Measurements from ENCODE around the gene AK8.

AK8 gene

DNA sequence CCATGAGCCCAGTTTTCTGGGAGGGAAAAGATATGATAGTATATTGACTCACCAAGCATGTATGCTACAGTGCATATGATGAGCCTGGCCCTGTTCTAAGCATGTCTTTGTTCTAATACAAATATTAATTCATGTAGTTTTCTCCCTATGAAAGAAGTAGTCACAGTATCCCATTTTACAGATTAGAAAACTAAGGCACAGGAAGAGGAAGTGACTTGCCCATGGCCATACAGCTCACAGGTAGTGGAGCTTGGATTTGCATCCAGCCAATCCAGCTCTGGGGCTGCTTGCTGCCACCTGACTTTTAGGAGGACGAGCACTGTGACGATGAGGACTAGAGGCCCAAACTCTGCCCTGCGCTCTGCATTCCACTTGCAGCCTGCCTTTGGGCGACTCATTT lies 76.4 kb downstream of the AK8 start:
- H3K27me3 ChIP-seq (ENCODE audit: control insufficient read depth in 2 of 2, insufficient read depth in 2 of 2, low read length in 2 of 2), result peaks cover 3 to 8% of the 10 kb centered on the region in 2 donors
- no peak overlapping the region for H3K4me3 ChIP-seq (ENCODE audit: low read length in 2 of 2)
- no peaks in the 10 kb centered on the region for H3K36me3 ChIP-seq (ENCODE audit: control insufficient read depth in 2 of 2, insufficient read depth in 2 of 2, low read length in 2 of 2)
- no peak overlapping the region for H3K9ac ChIP-seq (ENCODE audit: low read depth in 1 of 2, low read length in 2 of 2)
- H3K4me1 ChIP-seq (ENCODE audit: control insufficient read depth in 2 of 2, insufficient read depth in 2 of 2, low read length in 2 of 2), result peaks cover 11 to 14% of the 10 kb centered on the region in 2 donors
- no peaks in the 10 kb centered on the region for H3K9me3 ChIP-seq (ENCODE audit: control insufficient read depth in 2 of 2, low read length in 2 of 2)
- no peak overlapping the region for H3K27ac ChIP-seq (ENCODE audit: low read depth in 2 of 2, low read length in 2 of 2)

DNA sequence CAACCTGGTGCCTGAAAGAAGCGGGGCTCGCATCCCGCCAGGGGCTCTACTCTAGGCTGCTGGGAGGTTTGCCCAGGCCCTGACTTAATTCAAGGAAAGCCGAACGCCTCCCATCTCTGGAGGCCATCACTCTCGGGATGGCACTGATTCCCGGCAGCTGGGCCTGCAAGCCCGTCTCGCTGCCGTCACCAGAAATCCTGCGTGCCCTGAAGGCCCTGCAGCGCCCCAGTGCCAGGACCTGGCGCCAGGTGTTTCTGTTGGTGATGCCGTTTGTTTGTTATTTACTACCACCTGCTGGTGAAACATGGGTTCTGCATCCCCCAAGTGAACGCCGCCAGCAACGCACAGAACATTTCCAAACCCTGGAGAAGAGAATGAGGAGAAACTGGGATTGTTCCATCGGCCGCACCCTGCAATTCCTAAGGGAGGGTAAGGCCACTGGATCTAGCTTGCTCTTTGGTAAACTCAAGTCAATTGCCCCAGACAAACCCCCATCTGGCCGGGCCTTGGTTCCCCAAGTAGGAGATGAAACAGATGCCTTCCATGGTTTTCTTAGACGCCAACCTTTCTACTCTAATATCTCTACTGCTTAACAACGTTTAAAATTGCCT lies 77.9 kb downstream of the AK8 start:
- peaks cover 3 to 8% of the 10 kb centered on the region in 2 donors for H3K27me3 ChIP-seq (ENCODE audit: control insufficient read depth in 2 of 2, insufficient read depth in 2 of 2, low read length in 2 of 2)
- no peaks in the 10 kb centered on the region for H3K9me3 ChIP-seq (ENCODE audit: control insufficient read depth in 2 of 2, low read length in 2 of 2)
- no peak overlapping the region for H3K27ac ChIP-seq (ENCODE audit: low read depth in 2 of 2, low read length in 2 of 2)
- H3K4me3 ChIP-seq (ENCODE audit: low read length in 2 of 2), result no peak overlapping the region
- H3K9ac ChIP-seq (ENCODE audit: low read depth in 1 of 2, low read length in 2 of 2), result no peak overlapping the region
- H3K36me3 ChIP-seq (ENCODE audit: control insufficient read depth in 2 of 2, insufficient read depth in 2 of 2, low read length in 2 of 2), result no peaks in the 10 kb centered on the region
- peaks cover 11 to 14% of the 10 kb centered on the region in 2 donors for H3K4me1 ChIP-seq (ENCODE audit: control insufficient read depth in 2 of 2, insufficient read depth in 2 of 2, low read length in 2 of 2)

DNA sequence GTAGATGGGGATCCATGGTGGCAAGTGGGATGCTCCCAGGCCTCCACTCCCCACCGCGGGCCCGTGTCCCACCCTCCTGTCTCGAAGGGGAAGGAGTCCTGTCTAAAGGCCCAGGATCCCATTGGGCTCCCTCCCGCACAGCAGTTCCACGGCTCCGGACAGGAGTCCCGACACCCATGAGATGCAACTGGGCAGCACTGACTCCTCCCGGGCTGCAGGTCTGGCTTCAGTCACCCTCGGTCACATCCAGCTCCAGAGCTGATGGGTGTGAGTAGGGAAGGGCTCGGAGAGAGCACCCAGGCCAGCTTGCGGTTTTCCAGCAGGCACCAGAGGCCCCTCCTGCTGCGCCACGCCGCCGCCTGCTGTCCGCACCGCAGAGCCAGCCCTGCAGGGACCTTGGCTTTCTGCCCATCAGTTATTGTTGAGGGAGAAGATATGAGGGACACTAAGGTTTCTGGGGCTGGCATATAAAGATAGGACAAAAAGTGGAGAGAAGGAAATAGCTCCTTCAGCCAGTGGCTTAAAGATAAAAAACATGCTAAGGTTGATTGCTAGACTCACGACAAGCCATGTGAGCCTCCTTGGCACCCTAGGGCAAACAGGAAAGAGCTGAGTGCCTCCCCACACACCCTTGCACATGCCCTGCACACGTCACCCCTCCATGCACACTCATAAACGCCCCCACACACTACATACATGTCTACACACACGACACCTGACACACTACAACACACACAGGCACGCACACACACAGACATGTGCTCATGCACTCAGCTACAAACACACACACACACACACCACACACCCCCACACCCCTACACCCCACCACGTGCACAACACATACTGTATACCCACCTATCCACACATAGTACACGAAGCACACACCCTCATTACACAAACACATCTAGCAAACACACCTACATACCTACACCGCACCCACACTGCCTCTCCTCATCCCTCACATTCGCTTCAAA lies 79.0 kb downstream of the AK8 start:
- no peak overlapping the region for H3K9ac ChIP-seq (ENCODE audit: low read depth in 1 of 2, low read length in 2 of 2)
- no peaks in the 10 kb centered on the region for H3K36me3 ChIP-seq (ENCODE audit: control insufficient read depth in 2 of 2, insufficient read depth in 2 of 2, low read length in 2 of 2)
- H3K27me3 ChIP-seq (ENCODE audit: control insufficient read depth in 2 of 2, insufficient read depth in 2 of 2, low read length in 2 of 2), result no peaks in the 10 kb centered on the region
- H3K9me3 ChIP-seq (ENCODE audit: control insufficient read depth in 2 of 2, low read length in 2 of 2), result no peaks in the 10 kb centered on the region
- H3K4me1 ChIP-seq (ENCODE audit: control insufficient read depth in 2 of 2, insufficient read depth in 2 of 2, low read length in 2 of 2), result peaks cover 14 to 23% of the 10 kb centered on the region in 2 donors
- peak overlapping the region in 1 of 2 donors; percentile 38 for H3K27ac ChIP-seq (ENCODE audit: low read depth in 2 of 2, low read length in 2 of 2)
- peak overlapping the region in 1 of 2 donors; percentile 7 for H3K4me3 ChIP-seq (ENCODE audit: low read length in 2 of 2)

DNA sequence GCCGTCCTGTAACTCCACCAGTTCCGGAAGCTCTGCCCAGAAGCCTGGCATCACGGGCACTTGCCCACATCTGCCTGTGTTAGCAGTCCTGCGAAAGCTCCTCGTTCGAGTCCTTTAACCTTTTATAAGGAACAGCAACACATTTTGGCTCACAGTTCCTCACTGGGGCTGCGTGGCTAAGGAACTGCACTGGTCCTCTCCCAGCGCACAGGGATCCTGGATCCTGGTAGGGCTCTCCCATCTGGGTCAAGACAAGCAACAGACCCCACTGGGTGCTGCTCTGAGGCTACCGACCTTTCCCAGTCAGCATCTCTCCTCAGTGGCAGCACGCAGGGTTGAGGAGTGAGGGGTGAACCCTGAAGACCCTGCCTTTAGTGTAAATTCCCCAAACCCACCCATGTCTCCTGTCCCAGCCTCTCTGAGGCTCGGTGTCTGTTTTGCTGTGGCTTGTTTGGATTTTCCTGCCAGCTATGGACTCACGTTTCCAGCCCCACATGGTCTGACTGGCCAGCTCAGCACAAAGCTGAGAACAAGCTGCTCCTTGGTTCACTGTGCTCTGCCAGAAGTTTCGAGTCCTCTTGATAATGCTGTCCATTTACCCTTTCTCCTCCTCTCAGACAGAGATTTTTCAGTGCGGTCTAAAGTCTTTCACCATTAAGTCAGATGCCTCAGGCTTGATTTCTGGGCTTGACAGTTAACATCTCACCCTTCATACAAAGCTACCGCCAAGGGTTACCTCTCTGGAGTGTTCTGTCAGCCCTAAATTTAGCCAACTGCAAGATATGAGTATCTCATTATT lies 80.0 kb downstream of the AK8 start:
- Histone ChIP-seq H3K4me3 (ENCODE audit: low read length in 2 of 2) (no peak overlapping the region), H3K9me3 (ENCODE audit: control insufficient read depth in 2 of 2, low read length in 2 of 2) (no peaks in the 10 kb centered on the region), H3K4me1 (ENCODE audit: control insufficient read depth in 2 of 2, insufficient read depth in 2 of 2, low read length in 2 of 2) (peaks cover 19 to 33% of the 10 kb centered on the region in 2 donors), H3K27me3 (ENCODE audit: control insufficient read depth in 2 of 2, insufficient read depth in 2 of 2, low read length in 2 of 2) (no peaks in the 10 kb centered on the region), H3K27ac (ENCODE audit: low read depth in 2 of 2, low read length in 2 of 2) (no peak overlapping the region), H3K36me3 (ENCODE audit: control insufficient read depth in 2 of 2, insufficient read depth in 2 of 2, low read length in 2 of 2) (no peaks in the 10 kb centered on the region), H3K9ac (ENCODE audit: low read depth in 1 of 2, low read length in 2 of 2) (no peak overlapping the region)

DNA sequence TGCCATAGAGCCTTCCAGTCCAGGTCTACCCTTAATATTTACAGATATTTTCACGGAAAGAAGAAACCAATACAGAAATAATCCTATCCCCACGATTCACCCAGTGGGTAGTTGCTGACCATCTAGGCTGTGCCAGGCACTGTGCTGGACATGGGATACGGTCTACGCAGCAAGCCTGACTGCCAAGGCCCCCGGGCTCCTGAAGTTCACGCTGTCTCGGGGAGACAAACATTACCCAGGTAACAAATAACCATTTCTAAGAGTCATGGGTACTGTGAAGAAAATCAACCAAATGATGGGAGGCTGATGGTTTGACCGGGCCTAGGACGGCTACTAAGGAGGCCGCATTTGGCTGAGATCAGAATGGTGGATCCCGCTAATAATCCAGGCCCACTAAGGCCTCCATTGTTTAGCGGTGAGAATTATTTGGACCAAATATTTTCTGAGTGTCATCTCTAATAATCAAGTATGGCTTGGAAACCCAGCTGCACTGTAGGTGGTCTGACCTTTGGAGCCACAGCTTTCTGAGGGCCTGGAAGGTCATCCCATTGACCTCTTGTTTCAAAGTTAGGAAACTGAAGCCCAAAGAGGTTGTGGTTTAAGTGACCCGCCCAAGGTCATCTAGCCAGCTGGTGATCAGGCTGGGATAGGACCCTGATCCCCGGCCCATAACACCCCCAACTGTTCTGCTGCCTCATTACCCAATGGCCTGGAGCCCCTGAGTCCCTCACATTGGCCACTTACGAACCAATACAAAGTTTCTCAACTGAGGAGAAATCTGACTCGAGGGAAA lies 82.4 kb downstream of the AK8 start:
- H3K9me3 ChIP-seq (ENCODE audit: control insufficient read depth in 2 of 2, low read length in 2 of 2), result no peaks in the 10 kb centered on the region
- no peak overlapping the region for H3K4me3 ChIP-seq (ENCODE audit: low read length in 2 of 2)
- H3K27me3 ChIP-seq (ENCODE audit: control insufficient read depth in 2 of 2, insufficient read depth in 2 of 2, low read length in 2 of 2), result no peaks in the 10 kb centered on the region
- no peaks in the 10 kb centered on the region for H3K36me3 ChIP-seq (ENCODE audit: control insufficient read depth in 2 of 2, insufficient read depth in 2 of 2, low read length in 2 of 2)
- H3K27ac ChIP-seq (ENCODE audit: low read depth in 2 of 2, low read length in 2 of 2), result no peak overlapping the region
- H3K9ac ChIP-seq (ENCODE audit: low read depth in 1 of 2, low read length in 2 of 2), result no peak overlapping the region
- peaks cover 19 to 34% of the 10 kb centered on the region in 2 donors for H3K4me1 ChIP-seq (ENCODE audit: control insufficient read depth in 2 of 2, insufficient read depth in 2 of 2, low read length in 2 of 2)

- Histone ChIP-seq H3K4me1 (ENCODE audit: control insufficient read depth in 2 of 2, insufficient read depth in 2 of 2, low read length in 2 of 2) (peaks cover 17 to 32% of the 10 kb centered on the region in 2 donors), H3K9me3 (ENCODE audit: control insufficient read depth in 2 of 2, low read length in 2 of 2) (no peaks in the 10 kb centered on the region), H3K36me3 (ENCODE audit: control insufficient read depth in 2 of 2, insufficient read depth in 2 of 2, low read length in 2 of 2) (no peaks in the 10 kb centered on the region), H3K27ac (ENCODE audit: low read depth in 2 of 2, low read length in 2 of 2) (no peak overlapping the region), H3K27me3 (ENCODE audit: control insufficient read depth in 2 of 2, insufficient read depth in 2 of 2, low read length in 2 of 2) (no peaks in the 10 kb centered on the region), H3K4me3 (ENCODE audit: low read length in 2 of 2) (no peak overlapping the region), H3K9ac (ENCODE audit: low read depth in 1 of 2, low read length in 2 of 2) (no peak overlapping the region)
Observed at GRCh38 chr9:132794730-132795380, 83.2 kb downstream of the AK8 start.

- Histone ChIP-seq H3K9ac (ENCODE audit: low read depth in 1 of 2, low read length in 2 of 2) (no peak overlapping the region), H3K4me1 (ENCODE audit: control insufficient read depth in 2 of 2, insufficient read depth in 2 of 2, low read length in 2 of 2) (peaks cover 8 to 23% of the 10 kb centered on the region in 2 donors), H3K4me3 (ENCODE audit: low read length in 2 of 2) (no peak overlapping the region), H3K27ac (ENCODE audit: low read depth in 2 of 2, low read length in 2 of 2) (no peak overlapping the region), H3K36me3 (ENCODE audit: control insufficient read depth in 2 of 2, insufficient read depth in 2 of 2, low read length in 2 of 2) (no peaks in the 10 kb centered on the region), H3K27me3 (ENCODE audit: control insufficient read depth in 2 of 2, insufficient read depth in 2 of 2, low read length in 2 of 2) (no peaks in the 10 kb centered on the region), H3K9me3 (ENCODE audit: control insufficient read depth in 2 of 2, low read length in 2 of 2) (no peaks in the 10 kb centered on the region)
Observed at GRCh38 chr9:132793606-132794580, 84.2 kb downstream of the AK8 start.

- Histone ChIP-seq H3K27me3 (ENCODE audit: control insufficient read depth in 2 of 2, insufficient read depth in 2 of 2, low read length in 2 of 2) (no peaks in the 10 kb centered on the region), H3K4me1 (ENCODE audit: control insufficient read depth in 2 of 2, insufficient read depth in 2 of 2, low read length in 2 of 2) (peaks cover 8 to 20% of the 10 kb centered on the region in 2 donors), H3K36me3 (ENCODE audit: control insufficient read depth in 2 of 2, insufficient read depth in 2 of 2, low read length in 2 of 2) (no peaks in the 10 kb centered on the region), H3K4me3 (ENCODE audit: low read length in 2 of 2) (no peak overlapping the region), H3K9me3 (ENCODE audit: control insufficient read depth in 2 of 2, low read length in 2 of 2) (no peaks in the 10 kb centered on the region), H3K9ac (ENCODE audit: low read depth in 1 of 2, low read length in 2 of 2) (no peak overlapping the region), H3K27ac (ENCODE audit: low read depth in 2 of 2, low read length in 2 of 2) (no peak overlapping the region)
Observed at GRCh38 chr9:132792547-132792946, 85.5 kb downstream of the AK8 start.

Data from mucosa of rectum (tissue), 2 donors.